ENCODE results near the gene ZNF436. TPM values are rescaled to one million over a fixed set of nuclear protein-coding genes. Genes with fewer than 3 reads are reported as not detected.
A peak's percentile ranks its signal among the peaks of the same experiment; 100 is the strongest.

Gene ZNF436
- total RNA-seq, 1 experiment from 2014 or later = 14.8 TPM

DNA sequence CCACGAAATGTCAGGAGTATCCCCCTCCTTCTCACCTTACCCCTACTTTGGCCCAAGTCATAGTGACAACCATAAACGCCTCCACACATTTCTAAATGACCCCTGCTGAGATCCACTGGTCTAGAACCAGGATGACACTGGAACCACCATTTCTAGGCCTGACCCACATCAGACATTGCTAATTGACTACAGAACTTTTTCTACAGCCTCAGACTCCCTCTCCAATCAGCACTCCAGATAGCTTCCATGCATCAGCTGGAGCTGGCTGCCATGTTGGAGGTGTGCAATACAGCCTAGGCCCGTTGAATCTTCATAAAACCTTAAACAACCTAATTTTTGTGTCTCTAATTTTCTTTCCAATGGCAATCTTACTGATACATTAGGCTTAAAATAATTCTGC is 36.3 kb upstream of the ZNF436 start:
- no peaks in the 10 kb centered on the region for H3K27me3 ChIP-seq (replicated peaks; ENCODE audit: insufficient read depth, low read depth, low read length, poor library complexity)
- H3K9me3 ChIP-seq (ENCODE audit: low read depth, low read length, poor library complexity, severe bottlenecking) = no peaks in the 10 kb centered on the region
- BruUV-seq (replicated peaks) = no TSS peak
- ChIA-PET CTCF (no interaction called here), POLR2A (ENCODE audit: low non-redundant PET) (no interaction called here)
- intact Hi-C loops (cut with micrococcal nuclease; ENCODE audit: unreplicated experiment) = loop anchor here (10.0 kb wide), 2 partner anchors 91 to 181 kb away; no protein-coding TSS in a partner anchor
- no peaks in the 10 kb centered on the region for H3K36me3 ChIP-seq (ENCODE audit: insufficient read depth, low read length, poor library complexity, severe bottlenecking)
- no peak overlapping the region for H3K4me3 ChIP-seq (ENCODE audit: low read depth, low read length, poor library complexity, severe bottlenecking)
- no peak for TF ChIP-seq EZH2 (IDR thresholded peaks at IDR 0.05; ENCODE audit: borderline replicate concordance, low read depth, low read length, poor library complexity, severe bottlenecking)
- TF ChIP-seq CTCF (conservative IDR thresholded peaks at IDR 0.05; ENCODE audit: low read depth, low read length) = no peak
- DNase-seq (ENCODE audit: low spot score) = no peak
- no peak overlapping the region for H3K27ac ChIP-seq (ENCODE audit: low read depth, low read length, poor library complexity, severe bottlenecking)
- H3K4me1 ChIP-seq (ENCODE audit: insufficient read depth, low read length, poor library complexity, severe bottlenecking) = peaks cover 22% of the 10 kb centered on the region

- TF ChIP-seq EZH2 (IDR thresholded peaks at IDR 0.05; ENCODE audit: borderline replicate concordance, low read depth, low read length, poor library complexity, severe bottlenecking) (no peak), CTCF (conservative IDR thresholded peaks at IDR 0.05; ENCODE audit: low read depth, low read length) (peak; percentile 97)
- ChIA-PET CTCF (interaction anchor here (0.6 to 1.2 kb wide), 17 partner anchors 8 to 305 kb away, joined by 3 to 9 read pairs (median 3); partner anchors contain the start of genes HNRNPR, HTR1D and ZNF436), POLR2A (ENCODE audit: low non-redundant PET) (interaction anchor here (0.5 to 0.6 kb wide), 3 partner anchors 15 to 60 kb away, joined by 3 to 14 read pairs (median 8); partner anchors contain the start of gene HNRNPR)
- no TSS peak for BruUV-seq (replicated peaks)
- DNase-seq (ENCODE audit: low spot score) = peak; percentile 97
- H3K36me3 ChIP-seq (ENCODE audit: insufficient read depth, low read length, poor library complexity, severe bottlenecking) = no peaks in the 10 kb centered on the region
- H3K27me3 ChIP-seq (replicated peaks; ENCODE audit: insufficient read depth, low read depth, low read length, poor library complexity) = no peaks in the 10 kb centered on the region
- H3K4me3 ChIP-seq (ENCODE audit: low read depth, low read length, poor library complexity, severe bottlenecking) = no peak overlapping the region
- H3K9me3 ChIP-seq (ENCODE audit: low read depth, low read length, poor library complexity, severe bottlenecking) = no peaks in the 10 kb centered on the region
- intact Hi-C loops (cut with micrococcal nuclease; ENCODE audit: unreplicated experiment) = loop anchor here (5.0 to 10.0 kb wide), 3 partner anchors 89 to 427 kb away; no protein-coding TSS in a partner anchor
- H3K27ac ChIP-seq (ENCODE audit: low read depth, low read length, poor library complexity, severe bottlenecking) = peak overlapping the region; percentile 7
- peaks cover 27% of the 10 kb centered on the region for H3K4me1 ChIP-seq (ENCODE audit: insufficient read depth, low read length, poor library complexity, severe bottlenecking)
Measured at GRCh38 chr1:23403735-23404486, 34.3 kb upstream of the ZNF436 start.

GRCh38 chr1:23403355-23403734 is 33.7 kb upstream of the ZNF436 start:
- H3K27ac ChIP-seq (ENCODE audit: low read depth, low read length, poor library complexity, severe bottlenecking) = peak overlapping the region; percentile 7
- intact Hi-C loops (cut with micrococcal nuclease; ENCODE audit: unreplicated experiment) = loop anchor here (5.0 to 10.0 kb wide), 3 partner anchors 89 to 426 kb away; no protein-coding TSS in a partner anchor
- H3K36me3 ChIP-seq (ENCODE audit: insufficient read depth, low read length, poor library complexity, severe bottlenecking) = no peaks in the 10 kb centered on the region
- DNase-seq (ENCODE audit: low spot score) = no peak
- no peaks in the 10 kb centered on the region for H3K27me3 ChIP-seq (replicated peaks; ENCODE audit: insufficient read depth, low read depth, low read length, poor library complexity)
- no peak overlapping the region for H3K4me3 ChIP-seq (ENCODE audit: low read depth, low read length, poor library complexity, severe bottlenecking)
- no TSS peak for BruUV-seq (replicated peaks)
- ChIA-PET POLR2A (ENCODE audit: low non-redundant PET) (interaction anchor here (0.5 kb wide), 1 partner anchor 59 kb away, joined by 14 read pairs; the partner anchor contains the start of gene HNRNPR), CTCF (interaction anchor here (0.6 to 1.2 kb wide), 16 partner anchors 8 to 304 kb away, joined by 3 to 9 read pairs (median 3); partner anchors contain the start of genes HNRNPR, HTR1D and ZNF436)
- no peaks in the 10 kb centered on the region for H3K9me3 ChIP-seq (ENCODE audit: low read depth, low read length, poor library complexity, severe bottlenecking)
- peaks cover 27% of the 10 kb centered on the region for H3K4me1 ChIP-seq (ENCODE audit: insufficient read depth, low read length, poor library complexity, severe bottlenecking)
- TF ChIP-seq CTCF (conservative IDR thresholded peaks at IDR 0.05; ENCODE audit: low read depth, low read length) (no peak), EZH2 (IDR thresholded peaks at IDR 0.05; ENCODE audit: borderline replicate concordance, low read depth, low read length, poor library complexity, severe bottlenecking) (no peak)

All from A673 (cell line).